ENCODE measurements around the gene FATE1.

The FATE1 gene

DNA sequence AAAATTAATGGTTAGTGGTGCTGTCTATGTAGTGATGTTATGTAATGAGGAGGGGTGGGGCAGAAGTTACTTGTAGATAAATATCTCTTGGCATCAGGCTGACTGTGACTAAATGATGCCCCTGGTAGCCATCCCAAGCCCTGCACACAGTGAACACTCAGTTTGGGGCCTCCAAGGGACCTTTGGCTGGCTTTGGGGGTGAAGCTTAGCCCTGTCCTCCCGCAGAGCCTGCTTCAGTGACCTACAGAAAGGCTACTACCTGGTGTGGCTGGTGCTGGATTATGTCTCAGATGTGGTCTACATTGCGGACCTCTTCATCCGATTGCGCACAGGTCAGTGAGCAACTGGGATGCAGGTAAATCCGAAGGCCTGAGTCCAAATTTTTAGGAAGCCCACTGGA, 26.5 kb downstream of the FATE1 start:
- no peaks in the 10 kb centered on the region for H3K79me2 ChIP-seq (ENCODE audit: insufficient read depth, low read depth)
- no peak overlapping the region for H3K9ac ChIP-seq
- H3K36me3 ChIP-seq (ENCODE audit: insufficient read depth) = no peaks in the 10 kb centered on the region
- H3K4me1 ChIP-seq (ENCODE audit: low read depth, poor library complexity, severe bottlenecking) = no peaks in the 10 kb centered on the region
- H3K27me3 ChIP-seq (ENCODE audit: insufficient read depth, low read depth) = no peaks in the 10 kb centered on the region
- no peak for TF ChIP-seq CTCF (conservative IDR thresholded peaks at IDR 0.05; ENCODE audit: low read depth, low read length)
- H4K20me1 ChIP-seq (ENCODE audit: insufficient read depth) = no peaks in the 10 kb centered on the region
- no peak overlapping the region for H3K4me2 ChIP-seq
- no peak overlapping the region for H2AFZ ChIP-seq (ENCODE audit: low read depth)
- H3K27ac ChIP-seq = no peak overlapping the region
- no peak overlapping the region for H3K4me3 ChIP-seq (IDR thresholded peaks at IDR 0.05; ENCODE audit: insufficient read depth, low read depth, low read length)

GRCh38 chrX:151743651-151744470, 28.0 kb downstream of the FATE1 start:
- no peak overlapping the region for H3K27ac ChIP-seq
- H3K79me2 ChIP-seq (ENCODE audit: insufficient read depth, low read depth) = no peaks in the 10 kb centered on the region
- TF ChIP-seq CTCF (conservative IDR thresholded peaks at IDR 0.05; ENCODE audit: low read depth, low read length) = no peak
- no peaks in the 10 kb centered on the region for H3K4me1 ChIP-seq (ENCODE audit: low read depth, poor library complexity, severe bottlenecking)
- no peak overlapping the region for H3K9ac ChIP-seq
- no peak overlapping the region for H3K4me3 ChIP-seq (IDR thresholded peaks at IDR 0.05; ENCODE audit: insufficient read depth, low read depth, low read length)
- no peaks in the 10 kb centered on the region for H3K36me3 ChIP-seq (ENCODE audit: insufficient read depth)
- no peak overlapping the region for H2AFZ ChIP-seq (ENCODE audit: low read depth)
- H3K4me2 ChIP-seq = no peak overlapping the region
- no peaks in the 10 kb centered on the region for H4K20me1 ChIP-seq (ENCODE audit: insufficient read depth)
- H3K27me3 ChIP-seq (ENCODE audit: insufficient read depth, low read depth) = no peaks in the 10 kb centered on the region

- H2AFZ ChIP-seq (ENCODE audit: low read depth) = no peak overlapping the region
- H3K4me2 ChIP-seq = no peak overlapping the region
- no peak overlapping the region for H3K4me3 ChIP-seq (IDR thresholded peaks at IDR 0.05; ENCODE audit: insufficient read depth, low read depth, low read length)
- H3K4me1 ChIP-seq (ENCODE audit: low read depth, poor library complexity, severe bottlenecking) = no peaks in the 10 kb centered on the region
- no peak for TF ChIP-seq CTCF (conservative IDR thresholded peaks at IDR 0.05; ENCODE audit: low read depth, low read length)
- no peak overlapping the region for H3K9ac ChIP-seq
- no peaks in the 10 kb centered on the region for H3K36me3 ChIP-seq (ENCODE audit: insufficient read depth)
- H3K27me3 ChIP-seq (ENCODE audit: insufficient read depth, low read depth) = no peaks in the 10 kb centered on the region
- no peaks in the 10 kb centered on the region for H4K20me1 ChIP-seq (ENCODE audit: insufficient read depth)
- H3K27ac ChIP-seq = no peak overlapping the region
- no peaks in the 10 kb centered on the region for H3K79me2 ChIP-seq (ENCODE audit: insufficient read depth, low read depth)
These were observed 29.8 kb downstream of the FATE1 start for GRCh38 chrX:151745651-151746050.

- Histone ChIP-seq H3K27ac (no peak overlapping the region), H3K4me3 (IDR thresholded peaks at IDR 0.05; ENCODE audit: insufficient read depth, low read depth, low read length) (no peak overlapping the region), H4K20me1 (ENCODE audit: insufficient read depth) (no peaks in the 10 kb centered on the region), H3K36me3 (ENCODE audit: insufficient read depth) (no peaks in the 10 kb centered on the region), H3K4me1 (ENCODE audit: low read depth, poor library complexity, severe bottlenecking) (no peaks in the 10 kb centered on the region), H3K27me3 (ENCODE audit: insufficient read depth, low read depth) (no peaks in the 10 kb centered on the region), H2AFZ (ENCODE audit: low read depth) (no peak overlapping the region), H3K4me2 (no peak overlapping the region), H3K79me2 (ENCODE audit: insufficient read depth, low read depth) (no peaks in the 10 kb centered on the region), H3K9ac (no peak overlapping the region)
- TF ChIP-seq CTCF (conservative IDR thresholded peaks at IDR 0.05; ENCODE audit: low read depth, low read length) = no peak
These were observed 30.7 kb downstream of the FATE1 start for GRCh38 chrX:151746502-151746901.

All from KMS-11 (cell line).